ENCODE results near the gene MAD2L1BP. TPM values are rescaled to one million over a fixed set of nuclear protein-coding genes. Genes with fewer than 3 reads are reported as not detected.
A peak's percentile ranks its signal among the peaks of the same experiment; 100 is the strongest.

The MAD2L1BP gene
- total RNA-seq, 6 donors from 2014 or later, result 16.8 to 66.4 (median 24.9) TPM

DNA sequence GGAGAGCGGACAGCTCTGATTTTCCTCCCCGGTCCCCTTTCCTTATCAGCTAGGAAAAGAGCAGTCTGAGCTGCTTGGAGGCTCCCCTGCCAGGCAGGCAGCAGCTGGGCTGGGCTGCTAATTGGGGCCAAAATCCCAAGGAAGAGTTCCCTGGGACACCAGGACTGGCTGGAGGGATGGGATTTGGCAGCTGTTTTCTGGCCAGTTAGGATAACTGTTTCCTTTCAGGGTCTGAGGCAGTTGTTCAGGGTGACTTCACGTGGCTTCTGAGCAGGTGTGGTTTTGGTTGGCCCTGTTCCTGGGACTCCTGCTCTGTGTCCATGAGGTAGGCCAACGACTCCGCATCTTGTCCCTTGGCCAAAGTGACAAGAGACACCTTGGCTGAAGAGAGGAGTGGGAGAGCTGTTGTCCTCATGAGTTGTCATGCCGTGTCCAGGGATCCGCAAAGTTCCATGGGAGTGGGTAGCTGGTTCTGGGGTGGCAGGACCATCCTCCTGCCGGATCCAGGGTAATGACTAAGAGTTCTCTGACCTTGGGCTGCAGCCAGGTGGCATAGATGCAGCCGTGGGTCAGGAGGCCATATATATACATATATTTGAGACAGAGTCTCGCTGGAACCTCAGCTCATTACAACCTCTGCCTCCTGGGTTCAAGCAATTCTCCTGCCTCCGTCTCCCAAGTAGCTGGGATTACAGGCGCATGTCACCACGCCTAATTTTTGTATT lies 30.7 kb downstream of the MAD2L1BP start:
- Histone ChIP-seq H3K27me3 (no peaks in the 10 kb centered on the region), H3K9me3 (no peaks in the 10 kb centered on the region), H3K27ac (no peak overlapping the region), H3K36me3 (peaks cover 2 to 12% (median 9%) of the 10 kb centered on the region in 4 donors), H3K4me3 (no peak overlapping the region), H3K4me1 (peaks cover 21 to 33% (median 24%) of the 10 kb centered on the region in 4 donors)
- DNase-seq, result no peak
- no peak for TF ChIP-seq EP300 (IDR thresholded peaks at IDR 0.05)
- no peak for TF ChIP-seq POLR2A (IDR thresholded peaks at IDR 0.05)
- TF ChIP-seq POLR2AphosphoS5 (IDR thresholded peaks at IDR 0.05), result no peak
- TF ChIP-seq, protein P1, sequence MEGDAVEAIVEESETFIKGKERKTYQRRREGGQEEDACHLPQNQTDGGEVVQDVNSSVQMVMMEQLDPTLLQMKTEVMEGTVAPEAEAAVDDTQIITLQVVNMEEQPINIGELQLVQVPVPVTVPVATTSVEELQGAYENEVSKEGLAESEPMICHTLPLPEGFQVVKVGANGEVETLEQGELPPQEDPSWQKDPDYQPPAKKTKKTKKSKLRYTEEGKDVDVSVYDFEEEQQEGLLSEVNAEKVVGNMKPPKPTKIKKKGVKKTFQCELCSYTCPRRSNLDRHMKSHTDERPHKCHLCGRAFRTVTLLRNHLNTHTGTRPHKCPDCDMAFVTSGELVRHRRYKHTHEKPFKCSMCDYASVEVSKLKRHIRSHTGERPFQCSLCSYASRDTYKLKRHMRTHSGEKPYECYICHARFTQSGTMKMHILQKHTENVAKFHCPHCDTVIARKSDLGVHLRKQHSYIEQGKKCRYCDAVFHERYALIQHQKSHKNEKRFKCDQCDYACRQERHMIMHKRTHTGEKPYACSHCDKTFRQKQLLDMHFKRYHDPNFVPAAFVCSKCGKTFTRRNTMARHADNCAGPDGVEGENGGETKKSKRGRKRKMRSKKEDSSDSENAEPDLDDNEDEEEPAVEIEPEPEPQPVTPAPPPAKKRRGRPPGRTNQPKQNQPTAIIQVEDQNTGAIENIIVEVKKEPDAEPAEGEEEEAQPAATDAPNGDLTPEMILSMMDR (IDR thresholded peaks at IDR 0.05), result no peak
- 76 to 80% methylated on average over 9 to 12 of the region's 13 CpGs for WGBS, 2 donors
- ATAC-seq (ENCODE audit: low FRiP score in 2 of 2), result no peak

DNA sequence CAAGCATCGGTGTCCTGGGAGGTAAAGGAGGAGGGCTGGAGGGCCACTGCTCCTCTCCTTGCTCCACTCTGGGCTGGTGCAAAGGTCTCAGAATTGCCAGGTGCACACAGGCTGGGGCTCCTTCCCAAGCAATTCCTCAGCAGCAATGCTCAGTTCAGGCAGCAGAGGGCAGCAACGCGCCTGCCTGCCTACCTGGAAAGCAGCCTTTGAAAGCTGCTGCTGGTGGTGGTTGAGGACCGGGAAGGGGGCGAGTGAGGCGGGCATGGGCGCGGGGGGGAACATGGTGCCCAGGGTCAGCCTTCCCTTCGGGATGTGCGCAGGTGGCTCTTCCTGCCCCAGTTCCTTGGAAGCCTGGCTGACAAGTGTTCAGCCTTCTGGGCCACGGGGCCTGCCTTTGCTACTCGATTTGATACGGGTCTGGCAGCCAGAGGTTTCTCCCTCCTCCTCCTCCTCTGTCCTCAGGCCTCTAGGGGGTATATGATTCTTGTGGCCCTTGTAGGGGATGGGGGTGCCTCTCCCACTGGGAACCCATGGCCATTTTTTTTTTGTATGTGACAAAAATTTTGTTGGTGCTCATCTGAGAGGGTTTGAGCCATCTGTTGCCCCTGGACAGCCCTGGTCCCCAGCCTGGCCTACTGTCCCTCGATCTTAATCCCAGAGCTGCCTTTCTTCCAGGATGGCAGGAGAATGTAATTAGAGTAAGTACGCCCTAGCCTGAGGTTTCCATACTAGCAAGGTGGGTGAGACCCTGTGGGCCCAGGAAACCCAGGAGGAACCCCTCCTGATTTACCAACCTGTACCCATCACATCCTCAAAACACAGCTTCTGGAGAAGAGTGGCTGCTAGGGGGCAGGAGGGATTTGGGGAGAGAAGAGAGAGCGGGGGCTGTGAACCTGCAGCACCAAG lies 31.9 kb downstream of the MAD2L1BP start:
- Histone ChIP-seq H3K36me3 (peaks cover 3 to 24% (median 20%) of the 10 kb centered on the region in 4 donors), H3K4me3 (no peak overlapping the region), H3K9me3 (no peaks in the 10 kb centered on the region), H3K27ac (peak overlapping the region in 1 of 4 donors; percentile 22), H3K4me1 (peaks cover 21 to 36% (median 24%) of the 10 kb centered on the region in 4 donors), H3K27me3 (no peaks in the 10 kb centered on the region)
- DNase-seq (peak; percentile 86 to 88), ATAC-seq (ENCODE audit: low FRiP score in 2 of 2) (peak; percentile 83 to 85)
- 13 to 14% methylated on average over 15 of the region's 16 CpGs for WGBS, 2 donors
- TF ChIP-seq POLR2AphosphoS5 (IDR thresholded peaks at IDR 0.05) (peak; percentile 18 to 52), POLR2A (IDR thresholded peaks at IDR 0.05) (no peak), EP300 (IDR thresholded peaks at IDR 0.05) (no peak)
- TF ChIP-seq, protein P1 (IDR thresholded peaks at IDR 0.05), result peak; percentile 94 to 97 (median 96)

DNA sequence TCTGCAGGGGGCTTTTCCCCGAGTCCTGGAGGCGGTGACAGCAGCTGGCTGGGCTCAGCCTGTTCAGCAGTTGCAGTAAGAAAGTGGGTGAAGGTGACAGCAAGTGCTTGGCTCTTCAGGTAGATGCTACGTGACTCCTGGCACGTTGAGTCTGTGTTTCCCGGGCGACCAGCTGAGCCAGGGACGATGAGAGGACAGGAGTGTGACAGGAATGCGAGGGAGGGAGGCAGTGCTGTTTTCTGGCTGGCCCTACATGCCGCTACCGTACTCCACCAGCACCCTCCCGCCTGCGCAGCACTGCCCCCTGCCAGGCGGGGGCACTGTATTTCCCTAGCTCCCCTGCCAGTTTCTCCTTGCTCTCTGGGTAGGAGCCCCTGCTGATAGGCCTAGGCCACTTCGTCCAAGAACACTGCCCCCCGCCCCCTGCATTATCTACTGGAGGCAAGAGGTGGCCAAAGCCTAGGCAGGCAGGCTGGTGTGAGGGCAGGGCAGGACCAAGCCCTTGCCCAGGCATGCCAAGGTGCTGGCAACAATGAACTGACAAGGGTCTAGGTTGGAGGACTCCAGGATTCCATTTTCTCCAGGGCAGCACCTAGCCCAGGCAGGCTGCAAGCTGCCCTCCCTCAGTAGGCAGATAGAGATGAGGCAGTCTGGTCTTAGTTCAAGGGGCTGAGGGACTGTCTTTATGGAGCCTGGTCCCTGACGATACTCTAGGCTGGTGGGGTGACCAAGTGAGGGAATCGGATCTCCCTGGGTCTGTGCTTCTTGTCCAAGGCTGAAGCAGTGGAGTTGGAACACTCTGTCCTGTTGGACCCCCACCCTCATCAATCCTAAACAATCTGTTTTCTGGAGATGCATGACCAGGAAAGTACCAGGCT lies 32.8 kb downstream of the MAD2L1BP start:
- peaks cover 6 to 31% (median 24%) of the 10 kb centered on the region in 4 donors for H3K36me3 ChIP-seq
- ATAC-seq (ENCODE audit: low FRiP score in 2 of 2), result peak; percentile 58 to 85
- TF ChIP-seq, protein P1 (IDR thresholded peaks at IDR 0.05), result peak; percentile 36 to 72 (median 60)
- TF ChIP-seq EP300 (IDR thresholded peaks at IDR 0.05) (no peak), POLR2AphosphoS5 (IDR thresholded peaks at IDR 0.05) (peak in 1 of 2 donors; percentile 61), POLR2A (IDR thresholded peaks at IDR 0.05) (no peak)
- 30 to 35% methylated on average over 14 to 15 of the region's 17 CpGs for WGBS, 2 donors
- peak overlapping the region in 3 of 4 donors; percentile 22 to 64 (median 42) for H3K27ac ChIP-seq
- no peaks in the 10 kb centered on the region for H3K9me3 ChIP-seq
- DNase-seq, result peak; percentile 69 to 82
- no peak overlapping the region for H3K4me3 ChIP-seq
- no peaks in the 10 kb centered on the region for H3K27me3 ChIP-seq
- peaks cover 21 to 40% (median 24%) of the 10 kb centered on the region in 4 donors for H3K4me1 ChIP-seq

Data from upper lobe of left lung (tissue), 6 donors.